Measurements from ENCODE around the gene TICAM2.
"Not testable (repeated sequence)": the region's sequence is repeated elsewhere in the genome, so short reads cannot be mapped to it uniquely, and the experiment has no call there.

Gene TICAM2, protein sequence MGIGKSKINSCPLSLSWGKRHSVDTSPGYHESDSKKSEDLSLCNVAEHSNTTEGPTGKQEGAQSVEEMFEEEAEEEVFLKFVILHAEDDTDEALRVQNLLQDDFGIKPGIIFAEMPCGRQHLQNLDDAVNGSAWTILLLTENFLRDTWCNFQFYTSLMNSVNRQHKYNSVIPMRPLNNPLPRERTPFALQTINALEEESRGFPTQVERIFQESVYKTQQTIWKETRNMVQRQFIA

GRCh38 chr5:115601701-115602590, at the start of gene TICAM2:
TSS of gene TICAM2 (minus strand) at chr5:115602479. CDS start at chr5:115581256, 21,223 bp downstream.
- DNase-seq, result no peak

DNA sequence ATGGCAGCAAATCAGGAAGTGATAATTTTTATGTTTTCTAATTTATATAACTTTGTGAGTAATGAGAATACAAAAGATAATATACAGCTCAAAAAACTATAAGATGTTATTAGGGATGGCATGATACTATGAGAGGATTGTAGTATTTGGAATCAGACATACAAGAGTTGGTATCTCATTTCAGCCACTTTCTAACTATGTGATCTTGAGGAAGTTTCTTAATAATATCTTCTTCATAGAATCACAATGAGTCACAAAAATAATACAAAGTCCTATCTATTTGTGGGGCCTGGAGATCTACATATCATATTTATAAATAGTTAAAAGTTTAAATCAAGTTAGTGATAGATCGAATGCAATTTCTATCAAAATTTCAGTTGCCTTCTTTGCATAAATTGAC, 47.3 kb upstream of the TICAM2 start:
- no peak for DNase-seq

DNA sequence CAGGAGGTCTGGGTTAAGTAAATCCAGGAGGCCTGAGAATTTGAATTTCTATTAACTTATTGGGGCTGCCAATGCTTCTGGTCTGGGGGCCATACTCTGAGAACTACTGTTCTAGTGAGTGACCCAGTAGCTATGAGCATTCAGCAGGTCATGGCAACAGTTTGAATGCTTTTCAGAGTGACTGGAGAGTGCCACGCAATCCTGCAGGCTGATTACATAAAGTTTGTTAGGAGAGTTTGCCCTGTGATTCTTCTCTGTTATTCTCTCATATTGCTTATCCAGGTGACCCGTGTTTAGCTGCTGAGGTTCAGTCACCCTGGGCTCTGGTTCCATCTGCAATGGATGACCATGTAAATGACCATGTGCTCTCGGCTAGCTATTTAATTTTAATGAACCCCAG, 45.8 kb upstream of the TICAM2 start:
- no peak for DNase-seq

DNA sequence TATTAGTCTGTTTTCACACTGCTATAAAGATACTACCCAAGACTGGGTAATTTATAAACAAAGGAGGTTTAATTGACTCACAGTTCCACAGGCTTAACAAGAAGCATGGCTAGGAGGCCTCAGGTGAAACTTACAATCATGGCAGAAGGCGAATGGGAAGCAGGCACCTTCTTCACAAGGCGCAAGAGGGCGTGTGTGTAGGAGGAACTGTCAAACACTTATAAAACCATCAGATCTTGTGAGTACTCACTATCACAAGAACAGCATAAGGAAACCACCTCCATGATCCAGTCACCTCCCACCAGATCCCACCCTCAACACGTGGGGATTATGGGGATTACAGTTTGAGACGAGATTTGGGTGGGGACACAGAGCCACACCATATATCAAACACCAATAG, 43.1 kb upstream of the TICAM2 start:
- not testable (repeated sequence) for DNase-seq

GRCh38 chr5:115644046-115644445, 41.8 kb upstream of the TICAM2 start:
- DNase-seq, result no peak

DNA sequence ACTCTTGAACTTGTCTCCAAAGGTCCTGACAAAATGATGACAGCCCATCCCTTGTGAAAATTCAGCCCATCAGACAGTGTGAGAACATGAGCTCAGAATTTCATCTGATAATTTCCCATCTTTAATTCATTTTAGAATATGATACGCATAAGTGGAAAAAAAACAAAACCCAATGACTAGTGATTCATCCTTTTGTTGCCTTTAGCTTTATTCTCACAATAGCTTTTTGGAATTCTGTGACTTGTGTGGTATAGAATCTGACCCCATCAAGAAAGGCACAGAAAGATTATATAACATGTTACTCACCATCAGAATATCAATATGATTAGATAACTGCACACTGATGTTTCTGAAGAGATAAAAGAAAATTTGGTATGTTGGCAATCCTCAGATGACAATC, 39.7 kb upstream of the TICAM2 start:
- DNase-seq, result no peak

DNA sequence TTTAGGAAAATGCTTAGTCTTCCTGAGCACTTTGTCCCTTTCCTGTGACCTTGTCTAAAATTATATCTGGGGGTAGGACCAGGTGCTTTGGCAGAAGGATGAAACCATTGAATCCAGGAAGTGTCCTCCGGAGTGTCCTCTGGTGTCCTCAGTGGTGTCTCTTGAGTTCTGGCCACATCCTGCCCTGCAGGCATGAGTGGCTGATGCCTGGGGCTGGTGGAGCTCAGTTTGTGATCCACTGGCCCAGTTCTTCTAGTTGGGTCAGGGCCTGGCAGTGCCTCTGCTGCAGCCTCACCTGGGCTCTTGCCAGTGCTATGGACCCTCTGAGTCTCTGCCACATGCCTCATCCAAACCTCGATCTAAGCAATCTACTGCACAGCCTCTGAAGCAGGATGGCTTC, 38.0 kb upstream of the TICAM2 start:
- DNase-seq, result no peak

- no peak for DNase-seq
Measured at GRCh38 chr5:115639377-115639776, 37.1 kb upstream of the TICAM2 start.

- no peak for DNase-seq
Measured at GRCh38 chr5:115637507-115637906, 35.2 kb upstream of the TICAM2 start.

DNA sequence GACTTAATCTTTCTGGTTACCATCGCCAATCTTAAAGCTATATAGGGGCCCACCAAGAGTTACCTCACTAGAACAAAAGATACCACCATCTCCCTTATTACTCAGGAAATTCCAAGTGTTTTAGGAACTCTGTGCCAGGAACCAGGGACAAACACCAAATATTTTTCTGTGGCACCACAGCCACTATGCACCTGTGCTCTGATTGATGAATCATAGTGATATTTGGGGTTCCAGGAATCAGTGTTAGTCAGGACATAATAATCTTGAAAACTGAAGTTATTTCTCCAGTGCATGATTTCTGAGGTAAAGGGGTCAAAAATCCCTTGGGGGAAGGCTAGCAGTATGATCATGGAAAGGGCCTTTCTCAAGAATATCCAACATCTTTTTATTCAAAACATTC, 33.7 kb upstream of the TICAM2 start:
- DNase-seq, result no peak

DNA sequence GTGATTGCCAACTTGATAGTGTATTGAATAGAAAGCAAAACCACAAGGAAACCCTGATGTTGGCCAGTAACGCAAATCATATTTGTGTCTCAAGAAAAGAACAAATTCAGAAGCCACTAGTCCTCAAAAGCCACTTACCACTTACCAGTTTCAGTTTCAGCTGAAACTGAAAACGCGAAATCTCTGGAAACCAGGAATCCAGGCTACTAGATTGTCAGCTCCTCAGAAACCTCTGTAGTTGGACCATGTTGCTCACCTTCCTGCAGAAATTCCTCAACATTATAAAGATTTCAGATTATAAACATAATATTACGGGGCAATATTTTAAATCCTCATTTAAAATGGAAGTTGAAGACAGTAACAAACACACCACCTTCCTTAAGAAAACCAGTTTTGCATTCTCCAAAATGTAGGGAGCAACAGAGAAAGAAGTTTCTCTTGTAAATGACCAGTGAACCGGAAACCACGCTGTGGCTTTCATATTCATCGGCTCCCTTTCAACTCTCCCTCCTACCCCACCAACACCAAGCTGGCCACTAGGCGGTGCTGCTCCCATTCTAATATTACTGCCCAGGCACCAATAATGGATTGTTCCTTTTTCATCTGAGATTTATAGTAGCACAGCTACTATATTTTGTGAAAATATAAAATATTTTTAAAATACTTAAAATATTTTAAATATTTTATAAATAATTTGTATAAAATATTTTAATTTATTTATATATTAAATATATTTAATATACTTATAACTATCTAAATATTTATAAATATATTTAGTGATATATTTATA, 32.3 kb upstream of the TICAM2 start:
- peak; percentile 31 for DNase-seq

DNA sequence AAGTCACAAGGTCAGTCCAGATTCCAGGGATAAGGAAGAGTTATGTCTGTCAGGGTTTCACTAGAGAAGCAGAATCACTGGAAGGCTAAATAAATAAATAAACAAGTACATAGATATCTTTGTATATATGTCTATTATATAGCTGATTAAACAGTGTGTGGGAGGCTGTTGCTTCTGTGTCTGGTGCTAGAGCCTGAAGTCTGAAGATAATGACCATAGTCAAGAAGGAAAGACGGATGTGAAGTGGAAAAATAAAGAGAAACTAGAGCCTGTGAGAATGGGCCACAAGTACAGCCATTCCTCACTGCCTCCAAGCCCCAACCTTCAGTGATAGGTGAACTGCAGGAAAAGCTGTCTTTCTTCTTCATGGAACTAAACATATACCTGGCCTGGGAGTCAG, 27.6 kb upstream of the TICAM2 start:
- DNase-seq, result no peak

DNA sequence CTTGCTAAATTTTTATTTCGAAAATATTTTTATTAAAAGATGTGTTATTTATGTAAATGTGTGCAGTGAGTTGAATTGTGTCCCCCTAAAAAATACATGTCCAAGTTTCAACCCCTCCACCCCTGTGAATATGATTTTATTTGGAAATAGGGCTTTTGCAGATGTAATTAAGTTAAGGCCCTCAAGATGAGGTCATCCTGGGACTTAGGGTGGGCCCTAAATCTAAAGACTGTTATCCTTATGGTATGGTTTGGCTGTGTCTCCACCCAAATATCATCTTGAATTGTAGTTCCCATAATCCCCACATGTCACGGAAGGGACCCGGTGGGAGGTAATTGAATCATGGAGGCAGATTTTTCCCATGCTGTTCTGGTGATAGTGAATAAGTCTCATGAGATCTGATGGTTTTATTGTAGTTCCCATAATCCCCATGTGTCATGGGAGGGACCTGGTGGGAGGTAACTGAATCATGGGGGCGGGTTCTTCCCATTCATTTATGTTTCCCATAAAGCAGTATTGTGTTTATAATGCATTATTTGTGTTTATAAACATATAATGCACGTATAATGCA, 25.1 kb upstream of the TICAM2 start:
- DNase-seq, result no peak

- DNase-seq, result no peak
Measured at GRCh38 chr5:115626445-115626823, 24.2 kb upstream of the TICAM2 start.

- DNase-seq, result peak; percentile 79
Measured at GRCh38 chr5:115625579-115626444, 23.5 kb upstream of the TICAM2 start, which contains the start of gene TMED7. TSS of gene TMED7 (minus strand) at chr5:115626036. CDS start at chr5:115625792, 244 bp downstream.

- DNase-seq, result no peak
Measured at GRCh38 chr5:115624994-115625393, 22.7 kb upstream of the TICAM2 start.

DNA sequence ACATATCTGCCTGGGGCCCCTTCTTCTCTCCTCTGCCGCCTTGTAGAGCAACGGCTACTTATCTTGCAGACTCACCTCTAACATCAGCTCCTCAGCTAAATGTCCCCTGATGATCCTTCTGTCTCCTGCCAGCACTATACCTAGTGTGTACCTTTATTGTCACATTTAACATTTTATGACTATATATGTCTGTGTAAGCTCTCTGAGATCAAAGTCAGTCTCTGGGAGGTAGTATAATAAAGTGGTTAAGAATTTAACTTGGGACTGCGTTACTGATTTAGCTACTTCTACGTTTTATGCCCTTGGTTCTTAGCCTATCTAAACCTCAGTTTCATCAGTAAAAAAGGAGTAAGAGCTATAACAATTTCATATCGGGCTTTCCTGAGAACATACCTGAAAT, 21.4 kb upstream of the TICAM2 start:
- no peak for DNase-seq

DNA sequence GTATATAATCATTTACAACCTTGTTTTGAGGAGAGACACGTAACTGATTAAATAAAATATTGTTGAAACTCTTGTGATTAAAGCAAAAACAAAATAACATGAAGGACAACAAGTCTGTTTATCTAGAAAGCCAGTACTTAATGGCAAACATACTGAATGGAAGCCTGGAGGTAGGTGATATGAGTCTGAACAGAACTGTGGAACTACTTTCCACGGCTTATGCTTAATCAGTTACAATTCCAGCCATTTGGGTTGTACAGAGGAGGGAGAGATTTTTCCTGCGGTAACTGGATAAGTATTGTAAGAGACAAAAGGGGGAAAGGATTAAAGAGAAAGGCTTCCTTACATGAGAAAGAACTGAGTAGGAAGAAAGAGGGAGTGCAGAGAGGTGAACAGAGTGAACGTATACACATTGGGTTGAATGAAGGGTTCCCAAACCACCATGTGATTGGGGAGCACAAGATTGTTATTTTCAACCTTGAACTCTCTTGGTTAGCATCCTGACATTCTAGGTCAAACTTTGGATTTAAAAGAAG, 19.2 kb upstream of the TICAM2 start:
- no peak for DNase-seq

GRCh38 chr5:115616892-115617291, 14.6 kb upstream of the TICAM2 start:
- DNase-seq, result no peak

DNA sequence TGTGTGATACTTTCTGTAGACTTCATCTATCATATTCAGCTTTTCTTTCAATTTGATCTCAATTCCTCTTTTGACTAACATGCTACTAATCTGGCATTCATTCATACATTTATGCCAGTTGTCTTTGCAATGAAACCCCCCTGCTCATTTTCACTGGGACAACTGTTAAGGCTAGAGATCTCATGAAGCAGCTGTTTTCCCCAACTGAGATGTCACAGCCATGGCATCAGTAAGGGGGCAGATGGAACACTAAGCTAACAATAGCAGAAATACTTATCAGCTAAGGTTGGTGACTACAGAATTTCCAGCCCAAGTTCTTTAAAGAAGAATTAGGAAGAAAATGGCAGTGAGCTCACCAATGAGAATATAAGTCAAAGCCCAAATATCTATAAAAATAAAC, 14.2 kb upstream of the TICAM2 start:
- DNase-seq, result no peak

GRCh38 chr5:115611873-115612272, 9.6 kb upstream of the TICAM2 start:
- no peak for DNase-seq

GRCh38 chr5:115607935-115608334, 5.7 kb upstream of the TICAM2 start:
- DNase-seq, result no peak
